ENCODE measurements around the gene ROR2. TPM values are rescaled to one million over a fixed set of nuclear protein-coding genes. Genes with fewer than 3 reads are reported as not detected.

Gene ROR2
- total RNA-seq, 1 experiment from 2014 or later, result 2.7 TPM

DNA sequence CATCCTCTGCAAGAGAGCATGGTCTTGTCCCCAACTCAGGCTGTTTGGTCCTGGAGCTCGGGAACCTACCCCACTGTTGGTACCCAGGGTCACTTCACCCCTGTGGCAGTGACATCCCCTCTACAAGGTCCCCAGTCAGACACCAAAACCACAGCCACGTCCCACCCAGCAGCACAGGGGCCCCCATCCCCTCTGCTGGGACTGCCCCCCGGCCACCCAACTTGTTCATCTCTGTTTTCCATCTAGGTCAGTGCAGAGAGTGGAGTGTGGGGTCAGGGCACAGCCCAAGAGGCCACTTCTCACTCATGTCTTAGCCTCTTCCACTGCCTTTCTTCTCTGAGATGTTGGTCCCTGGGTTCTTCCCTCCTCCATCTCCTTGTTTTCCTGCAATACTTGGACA, 292.5 kb downstream of the ROR2 start:
- Histone ChIP-seq H3K9me3 (ENCODE audit: control insufficient read depth, low read depth, low read length) (no peaks in the 10 kb centered on the region), H3K23ac (ENCODE audit: insufficient read length, low read depth, low read length) (no peak overlapping the region), H3K4me2 (ENCODE audit: insufficient read depth, insufficient read length, low read length) (no peak overlapping the region), H2BK20ac (ENCODE audit: low read depth, low read length, poor library complexity, severe bottlenecking) (no peak overlapping the region), H3K23me2 (ENCODE audit: insufficient read length, low read depth, low read length, poor library complexity, severe bottlenecking) (no peaks in the 10 kb centered on the region), H3K4ac (ENCODE audit: low read depth, low read length) (no peak overlapping the region), H3K18ac (ENCODE audit: insufficient read length, low read depth, low read length) (no peak overlapping the region), H3K14ac (ENCODE audit: insufficient read depth, low read length) (no peak overlapping the region), H4K20me1 (ENCODE audit: control insufficient read depth, insufficient read depth, insufficient read length) (no peaks in the 10 kb centered on the region), H3K27ac (ENCODE audit: insufficient read length, low read depth, low read length) (no peak overlapping the region), H4K8ac (replicated peaks; ENCODE audit: insufficient read length, low read depth, low read length) (no peak overlapping the region), H2BK5ac (ENCODE audit: insufficient read length, low read length) (no peak overlapping the region), H3K56ac (ENCODE audit: insufficient read length, low read depth, low read length) (no peak overlapping the region), H2BK15ac (ENCODE audit: low read depth, low read length) (no peak overlapping the region), H2BK12ac (ENCODE audit: insufficient read length, low read depth, low read length) (no peak overlapping the region), H3K79me2 (ENCODE audit: insufficient read depth, low read length) (no peaks in the 10 kb centered on the region), H2AK5ac (ENCODE audit: insufficient read length, low read length) (no peak overlapping the region), H2BK120ac (ENCODE audit: low read depth, low read length, poor library complexity, severe bottlenecking) (no peak overlapping the region), H4K5ac (ENCODE audit: insufficient read length, low read depth, low read length) (no peak overlapping the region), H3T11ph (ENCODE audit: low read length) (no peak overlapping the region), H4K91ac (ENCODE audit: insufficient read length, low read depth, low read length) (no peak overlapping the region), H3K9ac (ENCODE audit: extremely low read depth, insufficient read length, low read length) (no peak overlapping the region), H3K4me1 (ENCODE audit: insufficient read depth, low read length) (no peaks in the 10 kb centered on the region), H3K27me3 (ENCODE audit: insufficient read depth, low read length) (no peaks in the 10 kb centered on the region), H2AFZ (ENCODE audit: low read length) (no peak overlapping the region), H3K79me1 (ENCODE audit: insufficient read depth, low read depth, low read length, poor library complexity, severe bottlenecking) (no peaks in the 10 kb centered on the region)
- WGBS (ENCODE audit: extremely low coverage, insufficient read length, low lambda C conversion rate), result no CpG with 5 or more reads among the region's 3 CpGs
- DNase-seq, result no peak
- TF ChIP-seq, protein P1, sequence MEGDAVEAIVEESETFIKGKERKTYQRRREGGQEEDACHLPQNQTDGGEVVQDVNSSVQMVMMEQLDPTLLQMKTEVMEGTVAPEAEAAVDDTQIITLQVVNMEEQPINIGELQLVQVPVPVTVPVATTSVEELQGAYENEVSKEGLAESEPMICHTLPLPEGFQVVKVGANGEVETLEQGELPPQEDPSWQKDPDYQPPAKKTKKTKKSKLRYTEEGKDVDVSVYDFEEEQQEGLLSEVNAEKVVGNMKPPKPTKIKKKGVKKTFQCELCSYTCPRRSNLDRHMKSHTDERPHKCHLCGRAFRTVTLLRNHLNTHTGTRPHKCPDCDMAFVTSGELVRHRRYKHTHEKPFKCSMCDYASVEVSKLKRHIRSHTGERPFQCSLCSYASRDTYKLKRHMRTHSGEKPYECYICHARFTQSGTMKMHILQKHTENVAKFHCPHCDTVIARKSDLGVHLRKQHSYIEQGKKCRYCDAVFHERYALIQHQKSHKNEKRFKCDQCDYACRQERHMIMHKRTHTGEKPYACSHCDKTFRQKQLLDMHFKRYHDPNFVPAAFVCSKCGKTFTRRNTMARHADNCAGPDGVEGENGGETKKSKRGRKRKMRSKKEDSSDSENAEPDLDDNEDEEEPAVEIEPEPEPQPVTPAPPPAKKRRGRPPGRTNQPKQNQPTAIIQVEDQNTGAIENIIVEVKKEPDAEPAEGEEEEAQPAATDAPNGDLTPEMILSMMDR (conservative IDR thresholded peaks at IDR 0.05), result no peak
- no peaks in the 10 kb centered on the region for H3K9me3 Mint-ChIP-seq
- H3K36me3 Mint-ChIP-seq (ENCODE audit: insufficient read depth in 1 of 3, low read depth in 3 of 3), result no peaks in the 10 kb centered on the region; a peak in 1 of 7 replicates
- no peak overlapping the region; a peak in 2 of 7 replicates for H3K27ac Mint-ChIP-seq
- H3K4me1 Mint-ChIP-seq, result peaks cover 11 to 12% of the 10 kb centered on the region in 2 experiments
- H3K27me3 Mint-ChIP-seq (ENCODE audit: low read depth), result peaks cover 3% of the 10 kb centered on the region; the same call in 1 of the 2 replicates
- no peak overlapping the region; a peak in 1 of 5 replicates for H3K4me3 Mint-ChIP-seq
